GM12872 (cell line): ENCODE results near the gene ZFYVE19.

Experiments
- TF ChIP-seq, protein P1 (sequence below): IDR thresholded peaks from 3 replicates; pipeline ENCODE4 v1.5.1; 2011; ENCODE audit warnings: low read depth, mild to moderate bottlenecking, low read length, moderate library complexity; ENCODE audit not compliant: insufficient read depth

Gene ZFYVE19

DNA sequence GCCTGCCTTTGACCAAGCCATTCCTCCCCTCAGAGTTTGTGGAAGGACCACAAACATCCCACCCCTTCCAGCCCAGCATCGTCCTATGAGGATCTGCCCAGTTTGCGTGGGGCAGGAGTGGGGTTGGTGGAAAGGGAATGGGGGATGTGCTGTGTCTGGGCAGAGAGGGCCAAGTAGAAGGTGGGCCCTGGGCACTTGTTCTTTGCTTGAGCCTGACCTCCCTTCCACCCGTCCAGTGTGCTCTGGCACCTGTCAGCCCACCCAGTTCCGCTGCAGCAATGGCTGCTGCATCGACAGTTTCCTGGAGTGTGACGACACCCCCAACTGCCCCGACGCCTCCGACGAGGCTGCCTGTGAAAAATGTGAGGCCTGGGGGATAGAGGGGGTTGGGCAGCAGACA is 47.3 kb downstream of the ZFYVE19 start:
- TF ChIP-seq, protein P1, sequence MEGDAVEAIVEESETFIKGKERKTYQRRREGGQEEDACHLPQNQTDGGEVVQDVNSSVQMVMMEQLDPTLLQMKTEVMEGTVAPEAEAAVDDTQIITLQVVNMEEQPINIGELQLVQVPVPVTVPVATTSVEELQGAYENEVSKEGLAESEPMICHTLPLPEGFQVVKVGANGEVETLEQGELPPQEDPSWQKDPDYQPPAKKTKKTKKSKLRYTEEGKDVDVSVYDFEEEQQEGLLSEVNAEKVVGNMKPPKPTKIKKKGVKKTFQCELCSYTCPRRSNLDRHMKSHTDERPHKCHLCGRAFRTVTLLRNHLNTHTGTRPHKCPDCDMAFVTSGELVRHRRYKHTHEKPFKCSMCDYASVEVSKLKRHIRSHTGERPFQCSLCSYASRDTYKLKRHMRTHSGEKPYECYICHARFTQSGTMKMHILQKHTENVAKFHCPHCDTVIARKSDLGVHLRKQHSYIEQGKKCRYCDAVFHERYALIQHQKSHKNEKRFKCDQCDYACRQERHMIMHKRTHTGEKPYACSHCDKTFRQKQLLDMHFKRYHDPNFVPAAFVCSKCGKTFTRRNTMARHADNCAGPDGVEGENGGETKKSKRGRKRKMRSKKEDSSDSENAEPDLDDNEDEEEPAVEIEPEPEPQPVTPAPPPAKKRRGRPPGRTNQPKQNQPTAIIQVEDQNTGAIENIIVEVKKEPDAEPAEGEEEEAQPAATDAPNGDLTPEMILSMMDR: no peak

DNA sequence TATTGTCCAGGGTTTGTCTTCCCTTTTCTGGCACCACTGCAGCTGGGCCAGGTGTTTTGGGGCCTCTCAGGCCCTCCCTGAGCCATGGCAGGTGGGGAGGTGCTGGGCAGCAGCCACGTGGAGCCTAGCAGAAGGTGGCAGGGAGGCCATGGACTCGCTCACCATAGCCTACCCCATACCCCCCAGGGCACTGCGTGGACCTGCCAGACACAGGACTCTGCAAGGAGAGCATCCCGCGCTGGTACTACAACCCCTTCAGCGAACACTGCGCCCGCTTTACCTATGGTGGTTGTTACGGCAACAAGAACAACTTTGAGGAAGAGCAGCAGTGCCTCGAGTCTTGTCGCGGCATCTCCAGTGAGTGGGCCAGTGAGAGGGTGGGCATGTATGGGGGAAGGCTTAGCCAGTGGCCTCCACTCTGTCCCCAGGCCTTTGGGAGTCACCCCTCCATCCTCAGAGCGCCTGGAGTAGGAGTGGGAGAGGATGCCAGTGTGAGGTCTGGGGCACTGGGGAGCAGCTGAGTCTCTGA is 48.9 kb downstream of the ZFYVE19 start:
- TF ChIP-seq, protein P1: no peak

DNA sequence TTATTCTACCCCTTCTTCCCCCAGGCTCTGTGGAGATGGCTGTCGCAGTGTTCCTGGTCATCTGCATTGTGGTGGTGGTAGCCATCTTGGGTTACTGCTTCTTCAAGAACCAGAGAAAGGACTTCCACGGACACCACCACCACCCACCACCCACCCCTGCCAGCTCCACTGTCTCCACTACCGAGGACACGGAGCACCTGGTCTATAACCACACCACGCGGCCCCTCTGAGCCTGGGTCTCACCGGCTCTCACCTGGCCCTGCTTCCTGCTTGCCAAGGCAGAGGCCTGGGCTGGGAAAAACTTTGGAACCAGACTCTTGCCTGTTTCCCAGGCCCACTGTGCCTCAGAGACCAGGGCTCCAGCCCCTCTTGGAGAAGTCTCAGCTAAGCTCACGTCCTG is 49.9 kb downstream of the ZFYVE19 start:
- TF ChIP-seq, protein P1: no peak

DNA sequence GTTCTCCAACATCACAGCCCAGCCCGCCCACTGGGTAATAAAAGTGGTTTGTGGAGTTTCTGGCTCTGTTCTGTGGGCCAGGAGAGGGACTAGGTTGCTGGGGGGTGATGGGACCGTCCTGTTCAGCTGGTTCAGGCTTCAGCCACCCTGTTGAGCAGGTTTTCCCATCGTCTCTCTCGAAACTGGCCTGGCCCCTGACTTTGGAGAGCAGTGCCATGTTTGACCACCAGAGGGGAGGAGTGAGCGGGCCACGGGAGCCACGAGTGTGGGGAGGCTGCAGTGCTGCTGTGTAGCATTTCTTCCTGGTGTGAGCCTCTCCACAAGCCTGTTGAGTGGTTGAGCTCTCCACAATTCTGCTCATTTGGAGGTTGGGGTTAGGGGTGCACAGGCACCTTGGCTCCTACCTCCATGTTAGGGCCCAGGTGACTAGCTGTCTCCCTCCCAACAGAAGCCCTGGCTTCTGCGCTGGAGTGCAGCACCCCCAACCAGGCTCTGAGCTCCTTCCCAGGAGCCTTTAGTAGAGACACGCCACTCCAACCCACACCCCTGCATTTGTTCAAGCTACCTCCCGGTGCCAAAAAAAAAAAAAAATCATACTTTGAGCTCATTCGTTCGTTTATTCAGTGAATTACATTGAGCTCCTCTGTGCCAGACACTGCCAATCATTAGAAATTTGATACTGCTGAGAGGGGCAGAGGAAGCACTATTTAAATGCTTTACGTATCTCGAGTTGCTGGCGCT is 50.9 kb downstream of the ZFYVE19 start:
- TF ChIP-seq, protein P1: peak; percentile 99

DNA sequence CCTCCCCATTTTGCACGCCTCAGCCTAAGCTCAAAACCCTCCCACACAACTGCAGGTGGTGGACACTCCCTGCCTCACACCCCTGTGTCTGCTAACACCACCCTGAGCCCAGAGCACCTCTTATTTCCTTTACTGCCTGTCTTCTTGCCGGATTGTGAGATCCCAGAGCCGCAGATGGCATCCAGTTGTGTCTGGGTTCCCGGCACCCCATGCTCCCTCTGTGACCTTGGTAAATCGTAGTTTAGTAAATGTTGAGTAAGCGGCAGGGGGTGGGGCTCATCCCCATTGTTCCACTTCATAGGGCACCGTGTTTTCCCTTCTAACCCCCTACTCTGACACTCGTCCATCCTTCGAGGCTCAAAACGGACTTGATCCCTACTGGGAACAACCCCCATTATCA is 51.8 kb downstream of the ZFYVE19 start:
- TF ChIP-seq, protein P1: no peak

DNA sequence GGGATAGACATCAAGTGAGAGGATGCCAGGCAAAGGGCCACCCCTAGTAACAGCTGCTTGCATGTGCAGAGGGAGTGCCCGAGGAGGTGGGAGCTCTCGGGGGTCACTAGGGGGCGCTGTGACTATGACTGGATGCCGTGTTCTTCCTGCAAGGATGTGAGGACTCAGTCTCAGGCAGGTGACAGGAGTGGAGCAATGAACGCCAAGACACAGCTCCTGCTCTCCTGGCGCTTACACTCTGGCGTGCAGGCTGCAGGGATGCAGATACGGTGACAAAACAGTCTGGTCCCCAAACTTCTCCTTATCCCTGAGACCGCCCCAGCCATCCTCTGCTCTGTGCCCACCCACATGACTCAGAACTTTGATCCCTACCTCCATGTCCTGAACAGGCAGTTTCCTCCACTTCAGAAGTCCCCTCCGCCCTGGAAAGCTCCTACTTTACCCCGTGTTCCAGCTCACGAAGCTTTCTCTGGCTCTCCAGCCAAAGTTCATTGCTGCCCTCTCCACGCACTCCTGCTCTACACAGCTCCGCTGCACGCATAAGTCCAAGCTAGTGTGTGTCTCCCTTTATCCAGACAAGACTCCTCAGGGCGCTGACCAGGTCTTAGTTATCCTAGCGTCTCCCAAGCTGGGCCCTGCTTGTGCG is 52.4 kb downstream of the ZFYVE19 start:
- TF ChIP-seq, protein P1: peak; percentile 98

DNA sequence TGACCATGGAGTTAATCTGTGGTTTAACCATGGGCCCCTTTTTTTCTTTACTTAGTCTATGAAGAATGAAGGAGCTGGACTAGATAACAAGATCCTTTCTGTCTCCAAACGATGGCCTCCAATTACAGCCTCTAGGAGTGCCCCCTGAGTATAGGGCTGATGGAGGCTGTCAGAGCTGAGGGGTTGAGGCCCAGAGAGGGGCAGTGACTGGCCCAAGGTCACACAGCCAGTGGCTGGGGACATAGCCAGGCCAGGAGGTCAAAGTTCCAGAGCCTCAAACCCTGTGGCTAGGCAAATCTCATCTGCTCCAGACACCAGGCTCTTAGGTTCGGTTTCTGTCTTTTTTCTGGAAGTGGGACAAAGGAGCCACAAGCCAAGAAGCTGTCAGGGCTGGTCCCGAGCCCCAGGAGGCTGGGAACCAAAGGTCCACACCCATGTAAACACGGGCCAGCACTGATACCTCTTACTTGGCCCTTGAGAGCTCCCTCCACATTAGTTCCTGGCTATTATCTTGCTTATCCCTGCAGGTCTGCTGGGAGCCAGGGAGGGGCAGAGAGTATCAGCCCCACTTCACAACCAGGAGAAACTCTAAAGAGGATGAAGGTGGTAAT is 56.9 kb downstream of the ZFYVE19 start:
- TF ChIP-seq, protein P1: no peak
